Right ventricle myocardium inferior (tissue), 1 donor: ENCODE results near the gene TRPM5. TPM values are rescaled to one million over a fixed set of nuclear protein-coding genes. Genes with fewer than 3 reads are reported as not detected.

ENCODE experiments used
- ATAC-seq: fragments of 200-7000 bp; cut with Tn5 transposase; one replicate; pipeline ENCODE4 v1.9.1; 2020; ENCODE audit warnings: mild to moderate bottlenecking, moderate library complexity
- DNase-seq: peaks from one replicate; pipeline ENCODE4 v3.0.0; 2021; ENCODE audit errors: missing footprints
- intact Hi-C: fragments of 100-400 bp; cut with DNase I; formaldehyde crosslinking; loops from one replicate; pipeline ENCODE4 v1.11.0; 2022
- total RNA-seq: library from RNA; stranded (reverse); fragmentation: NEBNext Ultra II Directional; extraction: Animal tissue kit (Norgen Biotek cat#: 25700); gene quantifications from one replicate; pipeline ENCODE4 v1.2.1, GENCODE V29; 2021
- donor health status: DM: no; HTN: yes; CAD: no; lungs with severe emphysema.

TRPM5 gene
- total RNA-seq, 1 donor from 2014 or later = not detected

DNA sequence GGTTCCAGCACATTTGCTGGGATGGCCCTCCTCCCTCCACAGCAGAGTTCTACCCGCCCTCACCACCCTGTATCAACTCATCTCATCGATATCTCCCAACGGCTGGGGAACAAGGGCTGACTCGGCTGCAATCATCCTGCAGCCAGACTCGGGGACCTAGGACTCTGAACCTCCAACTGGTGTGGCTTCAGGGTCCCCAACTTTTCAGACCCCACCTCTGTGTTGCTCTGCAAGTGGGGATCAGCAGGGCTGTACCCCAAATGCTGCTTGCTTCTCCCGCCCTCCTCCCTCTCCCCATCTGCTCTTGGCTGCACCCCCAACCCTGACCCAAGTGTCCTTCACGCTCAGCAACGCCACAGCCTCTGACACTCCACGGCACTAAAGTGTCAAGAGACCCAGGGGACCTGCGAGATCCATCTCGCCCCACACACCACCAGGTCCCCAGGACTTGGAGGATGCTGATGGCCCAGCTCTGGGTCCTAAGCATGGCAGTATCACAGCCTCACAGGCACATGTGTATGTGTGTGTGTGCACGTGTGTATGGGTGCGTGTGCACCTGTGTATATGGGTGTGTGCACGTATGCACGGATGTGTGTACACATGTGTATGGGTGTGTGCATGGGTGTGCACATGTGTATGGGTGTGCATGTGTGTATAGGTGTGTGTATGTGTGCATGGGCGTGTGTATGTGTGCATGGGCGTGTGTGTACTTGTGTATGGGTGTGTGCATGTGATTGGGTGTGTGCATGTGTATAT lies 26.9 kb upstream of the TRPM5 start:
- ATAC-seq (no peak), DNase-seq (no peak)
- intact Hi-C loops = no loop called here

DNA sequence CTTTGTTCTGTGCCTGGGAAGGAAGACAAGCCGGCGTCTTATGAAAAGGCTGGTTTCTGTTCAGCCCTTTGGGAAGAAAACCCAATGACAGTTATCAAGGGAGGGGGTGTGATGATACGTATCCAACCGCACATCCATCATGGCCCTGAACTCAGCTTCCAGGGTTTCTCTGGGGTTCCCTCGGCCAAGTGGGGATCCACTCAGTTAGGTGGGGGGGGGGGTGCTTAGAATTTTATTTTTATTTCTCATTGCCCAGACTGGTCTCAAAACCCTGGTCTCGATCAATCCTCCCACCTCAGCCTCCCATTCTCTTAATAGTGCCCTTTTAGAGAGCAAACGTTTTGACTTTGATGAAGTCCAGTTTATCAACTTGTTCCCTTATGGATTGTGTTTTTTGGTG lies 26.2 kb upstream of the TRPM5 start:
- DNase-seq (no peak), ATAC-seq (no peak)
- intact Hi-C loops = no loop called here

DNA sequence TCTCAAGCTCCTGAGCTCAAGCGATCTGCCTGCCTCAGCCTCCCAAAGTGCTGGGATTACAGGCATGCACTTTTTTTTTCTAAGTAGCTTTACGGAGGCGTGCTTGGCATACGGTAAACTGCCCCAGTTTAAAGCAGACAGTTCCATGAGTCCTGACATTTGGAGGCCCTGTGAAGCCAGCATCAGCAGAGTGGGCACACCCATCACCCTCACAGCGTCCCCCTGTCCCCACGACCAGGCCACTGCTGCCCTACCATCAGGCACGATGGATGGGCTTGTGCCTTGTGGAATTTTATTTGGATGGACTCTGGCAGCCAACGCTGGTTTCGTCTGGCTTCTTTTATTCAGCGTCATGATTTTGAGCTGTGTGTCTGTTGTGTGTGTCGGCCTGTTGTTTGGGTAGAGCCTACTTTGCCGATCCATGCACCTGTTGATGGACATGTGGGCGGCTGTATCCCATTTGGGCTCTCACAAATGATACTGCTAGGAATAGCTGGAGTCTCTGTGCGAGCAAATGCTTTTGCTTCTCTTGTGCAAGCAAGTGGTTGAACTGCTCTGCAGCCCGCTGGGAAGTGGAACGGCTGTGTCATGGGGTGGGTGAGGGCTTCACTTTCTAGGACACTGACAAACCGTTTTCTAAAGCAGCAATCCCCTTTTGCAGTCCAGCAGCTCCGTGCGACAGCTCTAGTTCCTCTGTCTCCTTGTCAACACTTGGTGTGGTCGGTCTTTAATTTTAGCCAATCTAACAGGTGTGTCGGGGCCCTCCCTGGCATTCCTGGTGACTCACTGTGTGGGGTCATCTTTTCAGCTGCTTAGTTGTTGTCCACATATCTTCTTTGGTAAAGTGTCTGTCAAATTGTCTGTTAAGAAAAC lies 24.3 kb upstream of the TRPM5 start:
- DNase-seq (no peak), ATAC-seq (no peak)
- intact Hi-C loops = no loop called here

DNA sequence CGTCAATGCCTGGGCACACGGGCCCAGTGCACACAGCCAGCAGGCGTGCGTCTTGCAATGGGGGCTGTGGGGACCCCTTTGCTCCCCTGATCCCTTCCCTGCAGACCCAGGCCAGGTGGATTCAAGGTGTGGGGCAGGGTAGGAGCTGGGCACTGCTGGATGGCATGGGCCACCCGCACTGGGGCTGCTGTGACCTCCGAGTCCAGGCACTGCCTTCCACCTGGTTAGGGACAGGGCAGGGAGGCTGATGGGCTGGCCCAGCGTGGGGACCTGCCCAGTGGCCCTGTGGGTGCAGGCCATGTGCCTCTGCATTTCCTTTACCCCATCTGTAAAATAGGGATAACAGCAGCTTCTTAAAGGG lies 23.4 kb upstream of the TRPM5 start:
- no peak for DNase-seq
- intact Hi-C loops = no loop called here
- ATAC-seq = no peak

DNA sequence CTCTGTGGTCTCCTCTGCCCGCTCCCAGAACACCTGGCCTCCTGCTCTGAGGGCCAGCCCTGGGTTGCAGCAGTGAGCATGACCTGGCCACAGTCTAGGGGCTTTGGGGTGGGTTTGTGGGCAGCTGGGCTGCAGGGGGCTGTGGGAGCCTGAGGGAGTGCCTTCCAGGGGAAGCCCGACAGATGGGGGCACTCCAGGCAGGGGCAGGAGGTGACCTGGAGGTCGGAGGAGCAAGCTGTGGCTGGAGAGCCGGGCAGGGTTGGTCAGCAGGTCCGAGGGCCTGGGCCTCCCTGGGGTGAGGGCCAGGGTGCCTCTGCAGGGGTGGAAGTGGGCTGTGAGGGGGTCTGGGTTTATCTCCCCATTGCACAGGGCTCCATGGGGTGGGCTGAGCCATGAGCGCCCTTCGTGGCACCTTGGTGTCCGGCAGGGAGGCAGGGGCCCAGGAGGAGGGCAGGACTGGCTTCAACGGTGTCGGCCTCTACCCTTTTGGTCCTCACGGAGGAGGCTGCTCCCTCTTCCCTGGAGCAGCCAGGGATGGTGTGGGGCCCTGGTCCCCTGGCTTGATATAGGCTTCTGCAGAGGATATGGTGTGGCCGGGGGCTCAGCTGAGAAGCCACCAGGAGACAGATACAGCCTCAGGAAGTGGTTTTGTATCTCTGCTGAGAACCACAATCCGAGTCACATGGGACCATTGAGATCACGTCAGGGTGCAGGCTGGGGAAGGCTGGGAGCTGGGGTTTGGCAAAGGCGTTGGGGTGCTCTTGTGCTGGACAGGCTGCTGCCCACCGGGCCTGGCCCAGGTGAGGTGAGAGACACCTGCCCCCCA lies 22.8 kb upstream of the TRPM5 start:
- no peak for DNase-seq
- intact Hi-C loops = no loop called here
- ATAC-seq = no peak

DNA sequence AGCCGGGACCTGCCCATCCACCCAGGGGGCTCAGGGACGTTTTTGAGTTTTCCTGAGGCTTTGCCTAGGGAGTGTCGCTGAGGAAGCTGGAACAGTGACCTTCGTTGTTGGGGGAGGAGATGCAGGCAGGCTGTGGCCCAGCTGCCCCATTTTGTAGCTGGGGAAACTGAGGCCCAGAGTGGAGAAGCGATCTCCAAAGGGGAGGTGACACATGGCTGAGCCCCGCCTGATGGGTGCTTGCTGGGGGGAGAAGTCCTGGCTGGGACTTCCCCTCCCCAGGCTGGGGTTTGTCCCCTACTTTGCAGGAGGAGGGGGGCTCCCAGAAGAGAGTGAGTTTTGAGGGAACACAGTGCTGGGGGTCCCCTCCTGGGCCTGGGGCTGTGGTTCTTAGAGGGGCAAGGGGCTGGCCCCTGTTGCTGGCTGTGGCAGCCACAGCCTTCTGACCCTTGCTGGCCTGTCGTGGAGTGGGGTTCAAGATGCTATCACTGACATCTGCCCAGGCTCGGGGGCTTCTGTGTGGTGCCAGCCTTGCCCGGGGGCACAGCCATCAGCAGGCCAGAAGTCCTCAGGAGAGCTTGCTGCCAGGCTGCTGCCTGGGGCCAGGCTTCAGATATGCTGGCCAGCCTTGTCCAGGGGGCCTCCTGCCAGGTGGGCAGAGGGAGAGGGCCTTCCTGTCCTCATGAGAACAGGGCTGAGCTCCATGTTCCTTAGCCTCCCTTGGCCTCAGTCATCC lies 21.9 kb upstream of the TRPM5 start:
- no peak for DNase-seq
- intact Hi-C loops = no loop called here
- ATAC-seq = no peak

DNA sequence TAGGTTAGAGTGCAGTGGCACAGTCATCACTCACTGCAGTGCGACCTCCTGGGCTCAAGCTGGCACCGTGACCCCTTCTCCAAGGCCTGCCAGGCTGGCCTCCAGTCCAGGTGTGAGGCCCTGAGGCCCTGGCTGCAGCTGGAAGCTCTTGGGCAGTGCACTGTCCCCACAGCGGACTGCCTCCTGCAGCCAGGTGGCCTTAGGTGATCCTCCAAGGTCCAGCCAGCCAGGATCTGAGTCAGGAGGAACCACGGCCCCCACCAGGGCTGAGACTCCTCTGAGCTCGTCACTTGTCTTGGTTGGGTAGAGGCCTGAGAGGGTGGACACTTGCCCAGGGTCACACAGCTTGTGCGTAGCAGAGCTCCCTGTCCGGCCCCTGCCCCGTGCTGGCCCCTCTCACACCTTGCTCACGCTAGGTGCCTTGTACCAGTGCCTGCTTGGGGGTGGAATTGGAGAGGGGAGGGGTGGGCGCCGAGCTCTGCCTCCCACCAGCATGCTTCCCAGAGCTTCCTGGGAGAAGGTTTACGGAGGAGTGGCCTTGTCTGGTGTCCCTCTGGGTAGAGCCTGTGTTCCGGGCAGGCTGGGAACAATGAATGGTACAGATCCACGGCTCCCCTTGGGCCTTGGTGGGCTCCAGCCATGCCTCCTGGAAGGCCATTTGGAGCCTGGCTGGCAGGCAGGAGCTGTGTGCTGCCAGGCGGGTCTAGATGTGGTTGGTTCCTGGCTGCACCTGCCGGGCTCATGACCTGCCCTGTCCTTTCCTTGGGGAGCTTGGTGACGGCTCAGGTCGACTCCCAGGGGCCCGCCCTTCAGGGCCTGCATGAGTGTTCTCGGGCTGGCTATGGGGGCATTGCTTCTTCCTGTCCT lies 21.1 kb upstream of the TRPM5 start:
- intact Hi-C loops = no loop called here
- no peak for DNase-seq
- no peak for ATAC-seq

DNA sequence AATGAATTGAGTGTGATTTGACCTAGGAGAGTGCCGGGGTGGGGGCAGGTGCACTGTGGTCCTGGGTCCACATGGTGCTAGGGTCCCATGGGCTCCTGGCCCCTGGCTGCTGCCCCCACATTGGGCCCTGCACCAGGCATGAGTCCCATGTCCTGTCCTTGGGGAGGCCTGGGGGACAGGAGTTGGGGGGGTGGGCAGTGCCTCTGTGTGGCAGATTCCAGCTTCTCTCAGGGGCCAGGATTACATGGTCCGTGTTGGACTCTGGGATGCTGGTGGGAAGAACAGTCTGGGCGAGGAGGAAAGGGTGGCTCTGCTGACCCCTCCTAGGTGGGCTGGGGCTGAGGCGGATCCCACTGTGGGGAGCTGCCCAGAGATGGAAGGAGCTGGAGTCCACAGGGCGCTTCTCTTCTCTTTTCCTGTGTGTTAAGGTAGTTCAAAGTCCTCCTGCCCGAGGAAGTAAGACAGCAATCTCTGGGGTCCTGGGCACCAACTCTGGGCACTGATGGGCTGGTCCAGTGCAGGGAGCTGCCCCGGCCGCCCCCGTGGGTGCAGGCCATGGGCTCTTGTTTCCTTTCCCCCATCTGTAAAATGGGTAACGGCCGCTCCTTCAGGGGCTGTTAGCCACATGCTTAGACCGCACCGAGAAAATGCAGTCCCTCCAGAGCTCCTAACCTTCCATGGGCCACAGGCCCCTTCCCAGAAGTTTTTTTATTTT lies 20.3 kb upstream of the TRPM5 start:
- intact Hi-C loops = loop anchor here (5.0 kb wide), 1 partner anchor 87 kb away; the partner anchor contains the start of gene CD81
- no peak for DNase-seq

DNA sequence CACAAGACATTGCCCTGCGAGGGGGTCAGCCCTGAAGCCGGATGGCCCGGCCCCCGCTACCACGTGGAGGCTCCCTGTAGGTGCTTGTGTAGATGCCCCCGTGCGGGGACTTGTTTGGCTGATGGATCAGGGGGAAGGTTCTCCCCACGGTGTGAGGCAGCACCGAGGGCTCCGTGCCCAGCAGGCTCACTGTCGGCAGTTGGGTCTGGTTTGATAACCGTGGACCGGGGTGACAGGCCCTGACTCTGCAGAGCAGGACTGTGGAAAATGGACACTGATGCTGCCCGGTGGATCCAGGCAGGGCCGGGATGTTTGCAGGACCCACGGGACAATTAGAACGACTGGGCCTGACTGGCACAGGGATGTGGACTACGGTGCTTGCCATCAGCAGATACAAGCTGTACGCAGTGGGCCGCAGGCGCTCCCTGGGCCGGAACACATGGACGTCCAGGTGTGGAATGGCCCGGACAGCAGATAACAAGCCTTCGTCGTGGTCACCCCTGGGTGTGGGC lies 19.5 kb upstream of the TRPM5 start:
- no peak for DNase-seq
- ATAC-seq = peak; percentile 30
- intact Hi-C loops = loop anchor here (1.0 to 5.0 kb wide), 2 partner anchors 45 to 87 kb away; partner anchors contain the start of gene CD81

More for the DNA sequence above, 20.3 kb upstream of the TRPM5 start:
- ATAC-seq = no peak

DNA sequence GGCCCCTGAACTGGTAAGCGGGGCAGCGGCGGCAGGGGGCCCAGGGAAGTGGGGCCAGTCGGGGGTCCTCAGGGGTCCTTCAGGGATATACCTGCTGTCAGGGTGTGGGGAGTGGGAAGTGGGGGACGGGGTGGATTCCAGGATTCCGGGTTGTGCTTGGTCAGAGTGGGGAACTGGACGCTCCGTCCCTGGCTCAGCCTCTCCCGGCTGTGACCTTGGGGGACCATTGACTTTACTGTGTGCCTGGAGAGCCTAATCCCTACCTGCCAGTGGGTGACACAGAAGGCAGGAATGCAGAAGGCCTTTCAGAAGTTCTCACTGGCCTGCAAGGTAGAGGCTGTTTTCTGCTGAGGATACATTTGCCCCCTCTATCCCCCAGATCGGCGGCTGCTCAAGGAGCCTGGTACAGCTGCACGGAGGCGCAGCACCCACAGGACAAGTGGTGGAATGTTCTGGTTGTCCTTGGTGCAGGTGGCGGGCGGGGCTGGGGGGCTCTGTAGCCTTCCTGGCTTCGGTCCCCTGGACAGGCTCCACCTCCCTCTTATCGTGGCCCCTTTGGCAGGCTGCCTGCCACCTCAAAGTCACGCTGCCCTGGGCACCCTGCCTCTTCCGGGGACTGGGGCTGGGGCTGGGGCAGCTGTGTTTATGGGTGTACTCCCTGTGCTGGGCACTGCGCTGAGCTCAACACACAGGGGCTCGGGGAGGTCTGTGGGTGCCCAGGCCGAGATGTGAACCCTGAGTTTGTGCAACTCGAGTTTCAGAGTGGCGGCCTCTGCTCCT lies 18.9 kb upstream of the TRPM5 start:
- peak; percentile 82 for ATAC-seq
- intact Hi-C loops = loop anchor here (1.0 to 5.0 kb wide), 2 partner anchors 46 to 86 kb away; partner anchors contain the start of gene CD81
- peak; percentile 88 for DNase-seq

DNA sequence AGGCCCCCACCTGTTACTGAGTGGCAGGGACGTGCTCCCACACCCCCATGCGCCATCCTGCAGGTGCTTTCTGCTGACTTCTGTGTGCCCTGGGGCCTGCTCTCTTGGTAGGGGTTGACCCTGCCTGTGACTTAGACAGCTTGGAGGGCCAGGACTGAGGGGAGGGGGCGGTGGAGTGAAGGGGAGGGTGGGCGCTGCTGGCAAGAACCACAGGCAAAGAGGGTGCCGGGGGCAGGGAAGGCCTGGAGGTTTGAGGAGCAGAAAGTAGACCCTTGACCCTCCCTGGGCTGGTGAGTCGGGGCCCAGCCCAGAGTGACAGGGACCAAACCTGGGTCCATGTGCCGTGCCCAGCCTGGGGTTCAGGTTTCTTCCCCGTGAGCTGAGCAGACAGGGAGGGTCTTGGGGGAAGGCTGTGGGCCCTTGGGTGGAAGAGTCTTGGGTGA lies 18.2 kb upstream of the TRPM5 start:
- intact Hi-C loops = loop anchor here (5.0 kb wide), 1 partner anchor 85 kb away; the partner anchor contains the start of gene CD81
- DNase-seq (no peak), ATAC-seq (no peak)

DNA sequence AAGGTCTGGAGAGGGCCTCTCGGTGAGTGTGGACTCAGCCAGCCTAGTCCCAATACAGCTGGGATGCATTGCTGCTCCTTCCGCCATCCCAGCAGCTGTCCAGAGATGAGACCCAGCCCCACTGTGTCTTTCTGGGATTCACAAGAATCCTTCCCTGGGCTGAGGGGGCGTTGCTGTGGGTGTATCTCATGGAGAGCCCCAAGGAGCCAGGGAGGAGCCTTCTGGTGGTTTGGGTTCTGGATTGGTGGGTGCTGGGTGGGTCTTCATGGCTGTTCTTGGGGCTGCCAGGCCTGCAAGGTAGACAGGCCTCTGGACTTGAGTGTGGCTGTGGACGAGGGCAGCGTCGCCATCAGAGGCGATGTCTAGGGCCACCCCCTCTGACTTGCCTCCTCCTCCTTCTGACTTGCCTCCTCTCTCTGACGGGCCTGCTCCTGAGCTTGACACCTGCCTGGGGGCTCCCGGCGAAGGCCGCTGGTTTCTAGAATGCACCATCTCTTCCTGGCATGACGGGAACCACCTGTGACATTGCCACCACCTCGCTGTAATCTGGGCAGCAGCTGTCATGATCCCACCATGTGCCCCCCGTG lies 17.7 kb upstream of the TRPM5 start:
- intact Hi-C loops = loop anchor here (5.0 kb wide), 1 partner anchor 85 kb away; the partner anchor contains the start of gene CD81
- DNase-seq = no peak

DNA sequence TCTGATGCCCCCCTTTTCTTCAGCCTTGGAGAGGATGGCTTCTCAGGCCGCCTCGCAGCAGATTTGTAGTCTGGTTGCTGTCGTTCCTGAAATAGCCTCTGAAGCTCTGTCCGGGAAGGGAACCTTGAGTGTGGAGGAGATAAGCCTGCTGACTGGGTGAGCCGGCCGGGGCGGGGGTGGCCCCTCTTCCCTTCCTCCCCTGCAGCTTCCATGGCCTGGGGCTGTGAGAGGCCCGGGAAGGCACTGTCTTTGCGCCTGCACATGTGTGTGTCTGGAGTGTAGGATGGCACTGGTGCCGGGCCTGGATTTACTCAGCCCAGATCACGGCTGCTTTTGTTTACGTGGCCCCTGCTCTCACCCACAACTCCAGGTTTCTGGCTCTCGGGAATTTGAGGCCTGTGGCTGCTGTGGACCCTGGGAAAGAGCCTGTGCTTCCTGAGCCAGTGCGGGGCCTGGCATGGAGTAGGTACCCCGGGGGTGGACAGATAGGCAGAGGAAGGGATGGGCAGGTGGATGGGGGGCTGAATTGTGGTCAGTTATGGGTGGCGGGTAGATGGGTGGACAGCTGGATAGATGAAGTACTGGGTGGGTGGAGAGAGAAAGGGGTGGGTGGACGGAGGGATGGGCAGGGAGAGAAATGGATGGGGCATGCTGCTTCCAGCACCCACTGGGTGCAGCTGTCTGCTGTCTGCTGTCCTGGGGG lies 17.1 kb upstream of the TRPM5 start:
- intact Hi-C loops = loop anchor here (5.0 kb wide), 1 partner anchor 84 kb away; the partner anchor contains the start of gene CD81
- no peak for DNase-seq

More for the DNA sequence above, 17.7 kb upstream of the TRPM5 start:
- no peak for ATAC-seq

DNA sequence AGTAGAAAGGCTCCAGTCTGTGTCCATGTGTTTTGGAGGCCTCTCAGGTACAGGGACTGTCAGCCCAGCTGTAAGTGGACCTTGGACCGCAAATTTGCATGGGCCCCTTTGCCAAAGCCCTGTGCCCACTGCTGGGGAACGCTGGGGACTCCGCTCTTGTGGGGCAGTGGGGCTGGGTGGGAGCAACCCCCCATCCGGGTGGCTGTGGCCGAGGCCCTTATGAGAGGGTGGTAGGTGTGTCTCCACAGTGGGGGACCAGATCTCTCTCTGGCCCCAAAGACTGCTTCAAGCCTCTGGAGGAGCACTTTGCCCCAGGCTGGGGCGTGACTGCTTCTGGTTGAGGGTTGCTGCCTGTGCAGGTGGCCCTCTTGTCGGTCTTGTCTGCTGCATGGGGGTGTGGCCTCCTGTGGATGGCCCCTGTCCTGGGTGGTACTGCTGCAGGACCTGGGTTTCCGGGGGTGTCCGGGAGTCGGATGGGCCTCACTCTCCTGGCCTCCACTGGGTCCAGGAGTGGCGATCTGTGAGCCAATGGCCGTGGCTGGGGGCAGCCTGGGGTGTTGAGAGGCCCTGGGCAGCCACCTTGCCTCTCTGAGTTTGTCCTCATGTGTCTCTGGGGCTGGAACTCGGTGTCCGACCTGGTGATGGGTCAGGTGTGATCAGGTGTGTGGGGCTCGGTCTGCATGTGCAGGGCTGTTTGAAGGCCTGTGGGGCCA lies 16.4 kb upstream of the TRPM5 start:
- intact Hi-C loops = loop anchor here (5.0 kb wide), 1 partner anchor 83 kb away; the partner anchor contains the start of gene CD81
- DNase-seq (no peak), ATAC-seq (no peak)

More for the DNA sequence above, 17.1 kb upstream of the TRPM5 start:
- ATAC-seq = peak; percentile 57
